Measurements from ENCODE around the gene ZNF276. TPM values are rescaled to one million over a fixed set of nuclear protein-coding genes. Genes with fewer than 3 reads are reported as not detected.

ZNF276 gene
- total and polyA plus RNA-seq, 11 donors, result 9.4 to 19.9 (median 12.7) TPM

DNA sequence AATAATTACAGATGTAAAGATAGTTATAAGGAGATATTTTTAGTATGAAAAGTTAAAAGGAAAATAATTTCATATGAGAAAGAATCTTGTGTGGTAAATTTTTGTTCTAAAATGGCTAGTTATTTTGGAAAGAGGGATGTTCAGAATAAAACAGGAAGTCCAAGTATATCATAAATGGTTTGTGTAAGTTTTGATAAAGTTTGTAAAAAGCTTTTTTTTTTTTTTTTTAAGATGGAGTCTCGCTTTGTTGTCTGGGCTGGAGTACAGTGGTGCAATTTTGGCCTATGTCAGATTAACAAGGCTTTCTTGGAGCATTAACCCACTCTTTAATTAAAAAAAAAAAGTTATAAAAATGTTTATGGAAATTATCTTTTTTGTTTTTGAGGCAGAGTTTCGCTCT is 43.1 kb upstream of the ZNF276 start:
- intact Hi-C loops (cut with DNase I), result no loop called here
- no peaks in the 10 kb centered on the region for H3K36me3 ChIP-seq
- H3K4me1 ChIP-seq, result no peaks in the 10 kb centered on the region
- TF ChIP-seq, protein P1, sequence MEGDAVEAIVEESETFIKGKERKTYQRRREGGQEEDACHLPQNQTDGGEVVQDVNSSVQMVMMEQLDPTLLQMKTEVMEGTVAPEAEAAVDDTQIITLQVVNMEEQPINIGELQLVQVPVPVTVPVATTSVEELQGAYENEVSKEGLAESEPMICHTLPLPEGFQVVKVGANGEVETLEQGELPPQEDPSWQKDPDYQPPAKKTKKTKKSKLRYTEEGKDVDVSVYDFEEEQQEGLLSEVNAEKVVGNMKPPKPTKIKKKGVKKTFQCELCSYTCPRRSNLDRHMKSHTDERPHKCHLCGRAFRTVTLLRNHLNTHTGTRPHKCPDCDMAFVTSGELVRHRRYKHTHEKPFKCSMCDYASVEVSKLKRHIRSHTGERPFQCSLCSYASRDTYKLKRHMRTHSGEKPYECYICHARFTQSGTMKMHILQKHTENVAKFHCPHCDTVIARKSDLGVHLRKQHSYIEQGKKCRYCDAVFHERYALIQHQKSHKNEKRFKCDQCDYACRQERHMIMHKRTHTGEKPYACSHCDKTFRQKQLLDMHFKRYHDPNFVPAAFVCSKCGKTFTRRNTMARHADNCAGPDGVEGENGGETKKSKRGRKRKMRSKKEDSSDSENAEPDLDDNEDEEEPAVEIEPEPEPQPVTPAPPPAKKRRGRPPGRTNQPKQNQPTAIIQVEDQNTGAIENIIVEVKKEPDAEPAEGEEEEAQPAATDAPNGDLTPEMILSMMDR (IDR thresholded peaks at IDR 0.05), result no peak
- no peak for TF ChIP-seq POLR2A (IDR thresholded peaks at IDR 0.05)
- ATAC-seq (no peak), DNase-seq (no peak)
- no peak overlapping the region for H3K4me3 ChIP-seq
- WGBS, 4 donors, result 94 to 99% (median 96%) methylated on average over 2 of the region's 2 CpGs
- H3K27ac ChIP-seq, result no peak overlapping the region
- peaks cover 0 to 13% (median 0%) of the 10 kb centered on the region in 12 donors for H3K9me3 ChIP-seq
- H3K27me3 ChIP-seq, result no peaks in the 10 kb centered on the region

DNA sequence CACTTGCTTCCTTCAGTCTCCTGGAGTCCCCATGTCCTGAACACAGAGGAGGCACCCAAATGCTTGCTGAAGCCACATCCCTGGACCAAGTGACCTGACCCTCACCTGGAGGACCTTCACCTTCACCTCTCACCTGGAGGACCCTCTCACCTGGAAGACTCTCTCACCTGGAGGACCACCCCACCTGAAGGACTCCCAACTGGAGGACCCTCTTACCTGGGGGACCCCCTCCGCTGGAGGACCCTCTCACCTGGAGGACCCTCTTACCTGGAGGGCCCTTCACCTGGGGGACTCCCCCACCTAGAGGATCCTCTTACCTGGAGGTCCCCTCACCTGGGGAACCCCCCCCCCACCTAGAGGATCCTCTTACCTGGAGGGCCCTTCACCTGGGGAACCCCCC is 35.4 kb upstream of the ZNF276 start:
- no peak for DNase-seq
- H3K27me3 ChIP-seq, result no peaks in the 10 kb centered on the region
- H3K4me1 ChIP-seq, result peaks cover 0 to 16% (median 8%) of the 10 kb centered on the region in 12 donors
- peak overlapping the region in 5 of 12 donors; percentile 66 to 86 (median 75) for H3K4me3 ChIP-seq
- no peaks in the 10 kb centered on the region for H3K9me3 ChIP-seq
- 95 to 100% (median 99%) methylated on average over 1 of the region's 1 CpG for WGBS, 4 donors
- intact Hi-C loops (cut with DNase I), result no loop called here
- ATAC-seq, result no peak
- no peak overlapping the region for H3K27ac ChIP-seq
- peaks cover 0 to 19% (median 4%) of the 10 kb centered on the region in 9 donors for H3K36me3 ChIP-seq
- no peak for TF ChIP-seq POLR2A (IDR thresholded peaks at IDR 0.05)
- TF ChIP-seq, protein P1 (IDR thresholded peaks at IDR 0.05), result no peak

DNA sequence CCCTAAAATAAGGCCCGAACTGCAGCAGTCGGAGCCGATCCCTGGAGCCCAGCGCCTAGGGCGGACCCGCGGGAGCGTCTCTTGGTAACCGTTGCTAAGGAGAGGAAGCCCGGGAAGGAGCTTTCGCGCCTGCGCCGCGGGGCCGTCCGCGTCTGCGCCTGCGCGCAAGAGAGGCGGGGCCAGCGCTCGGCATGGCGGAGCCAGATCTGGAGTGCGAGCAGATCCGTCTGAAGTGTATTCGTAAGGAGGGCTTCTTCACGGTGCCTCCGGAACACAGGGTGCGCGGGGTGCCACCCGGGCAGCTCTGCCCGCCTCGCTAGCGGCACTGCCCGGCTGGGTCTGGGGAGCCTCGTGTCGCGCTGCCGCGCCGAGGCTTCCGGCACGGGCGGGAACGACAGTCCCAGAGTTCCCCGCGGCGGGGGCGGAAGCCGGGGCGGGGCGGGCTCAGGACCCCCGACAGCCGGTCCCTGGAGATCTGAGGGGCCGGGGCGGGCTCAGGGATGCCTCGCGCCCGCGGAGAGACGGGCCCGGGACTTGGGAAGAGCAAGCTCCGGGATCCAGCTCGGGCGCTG is 34.7 kb upstream of the ZNF276 start, which contains the start of gene CDK10:
CDK10 (plus strand) TSS at position 170 of the 572 bp plus-strand sequence; CDS start at position 192, 22 bp downstream.
- Histone ChIP-seq H3K4me3 (peak within 1 kb of the TSS; percentile 66 to 99 (median 84)), H3K9me3 (no peaks in the 10 kb centered on the region), H3K36me3 (peaks cover 0 to 26% (median 9%) of the 10 kb centered on the region in 9 donors), H3K27me3 (no peaks in the 10 kb centered on the region), H3K27ac (peak within 1 kb of the TSS; percentile 84 to 98 (median 91)), H3K4me1 (peaks cover 0 to 16% (median 8%) of the 10 kb centered on the region in 12 donors)
- DNase-seq, result peak; percentile 89 to 95 (median 91)
- peak in 1 of 2 donors; percentile 85 for TF ChIP-seq POLR2A (IDR thresholded peaks at IDR 0.05)
- TF ChIP-seq, protein P1 (IDR thresholded peaks at IDR 0.05), result no peak
- ATAC-seq, result peak; percentile 87 to 97 (median 96)
- intact Hi-C loops (cut with DNase I), result no loop called here
- WGBS, 4 donors, result 0 to 1% (median 0%) methylated on average over 3 to 67 of the region's 67 CpGs

DNA sequence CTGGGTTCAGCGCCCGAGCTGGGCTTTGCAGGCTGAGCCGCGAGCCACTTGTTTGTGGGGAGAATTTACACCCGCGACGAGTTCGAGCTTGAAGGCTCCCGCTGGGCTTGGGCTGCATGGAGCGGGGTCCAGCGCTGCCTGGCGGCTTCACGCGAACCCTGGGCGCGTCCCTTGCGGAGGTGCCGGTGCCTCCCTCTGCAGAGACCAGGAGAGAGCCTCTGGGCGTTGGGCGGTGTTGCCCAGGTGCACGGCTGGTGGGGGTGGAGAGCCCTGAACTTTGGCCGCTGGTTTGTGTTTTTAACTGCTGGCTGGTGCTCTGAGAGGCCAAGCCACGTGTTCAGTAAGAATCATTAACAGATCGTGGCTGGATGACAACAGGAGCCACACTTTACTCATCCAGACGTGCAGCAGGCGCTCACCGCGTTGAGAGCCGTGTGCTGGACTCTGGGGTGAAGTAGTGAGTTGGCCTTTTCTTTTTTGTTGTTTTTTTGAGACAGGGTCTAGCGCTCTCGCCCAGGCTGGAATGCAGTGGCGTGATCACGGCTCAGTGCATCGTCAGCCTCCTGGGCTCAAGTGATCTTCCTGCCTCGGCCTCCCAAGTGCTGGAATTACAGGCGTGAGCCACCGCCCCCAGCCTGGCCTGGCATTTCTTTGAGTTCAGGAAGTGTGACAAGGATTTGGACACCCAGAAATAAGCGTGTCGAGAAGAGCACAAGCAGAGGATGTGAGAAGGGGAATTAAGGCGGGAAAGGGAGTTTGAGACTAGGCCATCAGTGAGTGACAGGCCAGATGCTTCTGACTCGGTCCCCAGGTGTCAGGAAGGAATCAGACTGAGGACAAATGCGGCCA is 34.0 kb upstream of the ZNF276 start:
- DNase-seq (no peak), ATAC-seq (peak; percentile 16 to 29 (median 22))
- no peaks in the 10 kb centered on the region for H3K9me3 ChIP-seq
- intact Hi-C loops (cut with DNase I), result no loop called here
- no peaks in the 10 kb centered on the region for H3K27me3 ChIP-seq
- H3K27ac ChIP-seq, result peak overlapping the region; percentile 84 to 98 (median 91)
- peak overlapping the region; percentile 66 to 99 (median 84) for H3K4me3 ChIP-seq
- 11 to 25% (median 14%) methylated on average over 21 to 42 of the region's 42 CpGs for WGBS, 4 donors
- TF ChIP-seq, protein P1 (IDR thresholded peaks at IDR 0.05), result no peak
- no peak for TF ChIP-seq POLR2A (IDR thresholded peaks at IDR 0.05)
- H3K4me1 ChIP-seq, result peaks cover 0 to 16% (median 8%) of the 10 kb centered on the region in 12 donors
- H3K36me3 ChIP-seq, result peaks cover 0 to 33% (median 17%) of the 10 kb centered on the region in 9 donors

Data from heart left ventricle (tissue), 16 donors.